Smooth muscle cell (in vitro differentiated cells): Measurements from ENCODE around the gene PAX2. TPM values are rescaled to one million over a fixed set of nuclear protein-coding genes. Genes with fewer than 3 reads are reported as not detected.

Experiments used
- DNase-seq: peaks from one replicate; lab custom pipeline; 2025; ENCODE audit not compliant: unreplicated experiment; lab: John Stamatoyannopoulos, UW
- H2AFZ ChIP-seq: fragments of 200-600 bp; sonication (generic); 2 replicates; pipeline ENCODE4 v1.6.0; 2016; ENCODE audit warnings: antibody characterized with exemption, low read depth, mild to moderate bottlenecking
- H3F3A ChIP-seq: fragments of 200-600 bp; sonication (generic); 2 replicates; pipeline ENCODE4 v1.6.0; 2017; ENCODE audit warnings: antibody characterized with exemption, low read depth
- H3K27ac ChIP-seq: fragments of 200-600 bp; sonication (generic); 2 replicates; pipeline ENCODE4 v1.5.1; 2016; ENCODE audit warnings: low read depth, mild to moderate bottlenecking
- H3K27me3 ChIP-seq: fragments of 200-600 bp; sonication (generic); 2 replicates; pipeline ENCODE4 v1.6.1; 2016; ENCODE audit warnings: low read depth, mild to moderate bottlenecking
- H3K36me3 ChIP-seq: fragments of 200-600 bp; sonication (generic); 2 replicates; pipeline ENCODE4 v1.5.1; 2016; ENCODE audit warnings: low read depth
- H3K4me1 ChIP-seq: fragments of 200-600 bp; sonication (generic); 2 replicates; pipeline ENCODE4 v1.5.1; 2016; ENCODE audit warnings: low read depth
- H3K4me2 ChIP-seq: fragments of 200-600 bp; sonication (generic); 2 replicates; pipeline ENCODE4 v1.6.0; 2016; ENCODE audit warnings: mild to moderate bottlenecking
- H3K4me3 ChIP-seq: fragments of 200-600 bp; sonication (generic); 2 replicates; pipeline ENCODE4 v1.5.1; 2016; ENCODE audit warnings: mild to moderate bottlenecking
- H3K79me2 ChIP-seq: fragments of 200-600 bp; sonication (generic); 2 replicates; pipeline ENCODE4 v1.6.0; 2016; ENCODE audit warnings: low read depth, mild to moderate bottlenecking
- H3K9ac ChIP-seq: fragments of 200-600 bp; sonication (generic); 2 replicates; pipeline ENCODE4 v1.6.0; 2016; ENCODE audit warnings: low read depth
- H3K9me3 ChIP-seq: fragments of 200-600 bp; sonication (generic); replicated peaks from 2 replicates; pipeline ENCODE4 v1.5.1; 2016; ENCODE audit warnings: low read depth
- H4K20me1 ChIP-seq: fragments of 200-600 bp; sonication (generic); 2 replicates; pipeline ENCODE4 v1.6.0; 2016; ENCODE audit warnings: low read depth
- CTCF ChIP-seq: fragments of 200-600 bp; sonication (generic); IDR thresholded peaks from 2 replicates; pipeline ENCODE4 v1.5.1; 2017; ENCODE audit warnings: borderline replicate concordance, mild to moderate bottlenecking, antibody characterized with exemption; ENCODE audit not compliant: insufficient read depth, poor library complexity, severe bottlenecking
- WGBS: methylation state at CpG from one replicate; pipeline ENCODE4 v1.1.7; 2016; ENCODE audit warnings: low lambda C conversion rate; 5-methylcytosine and 5-hydroxymethylcytosine counted together
- polyA plus RNA-seq: library from polyadenylated mRNA; unstranded; fragments of >200 nt; fragmentation: Nextera tagmentation; extraction: Ambion mirVana; gene quantifications from 2 replicates; pipeline ENCODE4 v1.2.1, GENCODE V29; 2016
- total RNA-seq: library from RNA; depleted of rRNA; stranded (reverse); fragments of >200 nt; gene quantifications from 2 replicates; pipeline ENCODE4 v1.2.3, GENCODE V29; 2014

Gene PAX2
- total and polyA plus RNA-seq, 2 experiments from 2014 or later: not detected

GRCh38 chr10:100816671-100817070 lies 71.3 kb downstream of the PAX2 start:
- H3K4me3 ChIP-seq: no peak overlapping the region
- no peaks in the 10 kb centered on the region for H4K20me1 ChIP-seq
- no peak for DNase-seq
- H3K27ac ChIP-seq: no peak overlapping the region
- no peak for TF ChIP-seq CTCF
- H3K4me1 ChIP-seq: peaks cover 5% of the 10 kb centered on the region
- no peaks in the 10 kb centered on the region for H3K36me3 ChIP-seq
- H3K4me2 ChIP-seq: peak overlapping the region; percentile 3
- WGBS: 5% methylated on average over 6 of the region's 6 CpGs
- no peaks in the 10 kb centered on the region for H3K9me3 ChIP-seq
- H3F3A ChIP-seq: no peaks in the 10 kb centered on the region
- no peaks in the 10 kb centered on the region for H3K79me2 ChIP-seq
- no peak overlapping the region for H3K9ac ChIP-seq
- no peak overlapping the region for H2AFZ ChIP-seq
- H3K27me3 ChIP-seq: peaks cover 53% of the 10 kb centered on the region

- WGBS: 82% methylated on average over 4 of the region's 4 CpGs
- Histone ChIP-seq H3K36me3 (no peaks in the 10 kb centered on the region), H3K4me1 (peaks cover 5% of the 10 kb centered on the region), H3K4me3 (no peak overlapping the region), H4K20me1 (no peaks in the 10 kb centered on the region), H2AFZ (no peak overlapping the region), H3K9me3 (no peaks in the 10 kb centered on the region), H3F3A (no peaks in the 10 kb centered on the region), H3K9ac (no peak overlapping the region), H3K79me2 (no peaks in the 10 kb centered on the region), H3K27me3 (peaks cover 53% of the 10 kb centered on the region), H3K4me2 (peak overlapping the region; percentile 3), H3K27ac (no peak overlapping the region)
- no peak for TF ChIP-seq CTCF
- no peak for DNase-seq
These were observed 72.0 kb downstream of the PAX2 start for GRCh38 chr10:100817268-100817839.

- WGBS: 93% methylated on average over 6 of the region's 6 CpGs
- DNase-seq: no peak
- peaks cover 68% of the 10 kb centered on the region for H3K27me3 ChIP-seq
These were observed 74.0 kb downstream of the PAX2 start for GRCh38 chr10:100819424-100819823.

More at GRCh38 chr10:100819424-100819823, 74.0 kb downstream of the PAX2 start:
- Histone ChIP-seq H4K20me1 (no peaks in the 10 kb centered on the region), H3F3A (no peaks in the 10 kb centered on the region), H2AFZ (no peak overlapping the region), H3K4me3 (no peak overlapping the region), H3K79me2 (no peaks in the 10 kb centered on the region), H3K4me2 (no peak overlapping the region), H3K4me1 (peaks cover 5% of the 10 kb centered on the region), H3K9ac (no peak overlapping the region), H3K27ac (no peak overlapping the region), H3K36me3 (no peaks in the 10 kb centered on the region), H3K9me3 (no peaks in the 10 kb centered on the region)
- no peak for TF ChIP-seq CTCF
